ENCODE data around the gene CHST14.

- TF ChIP-seq TAF1 (IDR thresholded peaks at IDR 0.05; ENCODE audit: borderline replicate concordance, insufficient read depth, low read length) (no peak), REST (IDR thresholded peaks at IDR 0.05; ENCODE audit: insufficient read depth in 1 of 2, low read depth in 2 of 2, low read length in 2 of 2) (no peak)
Observed at GRCh38 chr15:40435023-40435709, 35.6 kb upstream of the CHST14 start.
